Activated T-cell treated with anti-CD3 and anti-CD28 coated beads, Interleukin-2, amount 50 U/mL, for 72 hours (primary cell): ENCODE data around the gene ERGIC1. TPM values are rescaled to one million over a fixed set of nuclear protein-coding genes. Genes with fewer than 3 reads are reported as not detected.
A peak's percentile ranks its signal among the peaks of the same experiment; 100 is the strongest.
"Not testable (repeated sequence)": the region's sequence is repeated elsewhere in the genome, so short reads cannot be mapped to it uniquely, and the experiment has no call there.

ENCODE experiments used
- ATAC-seq, 2 donors: fragments of 150-1000 bp; cut with Tn5 transposase; replicated peaks in 1 of 2; 2 replicates each; pipeline ENCODE4 v1.10.0; 2021; ENCODE audit warnings: moderate library complexity in 2 of 2, mild to moderate bottlenecking in 1 of 2
- DNase-seq, 2 donors: peaks; one replicate each; pipeline ENCODE4 v3.0.0; 2021 to 2022; ENCODE audit warnings: mixed read lengths in 1 of 2
- H3K27ac Mint-ChIP-seq: one replicate; pipeline ENCODE4 v1.8.0; 2022; ENCODE audit warnings: mild to moderate bottlenecking, moderate library complexity, mixed read lengths
- H3K27me3 Mint-ChIP-seq: one replicate; pipeline ENCODE4 v1.8.0; 2022; ENCODE audit warnings: low read depth, mixed read lengths
- H3K36me3 Mint-ChIP-seq, 2 donors: one replicate each; pipeline ENCODE4 v1.8.0; 2022; ENCODE audit warnings: mixed read lengths in 2 of 2, mild to moderate bottlenecking in 1 of 2; ENCODE audit not compliant: insufficient read depth in 2 of 2
- H3K4me1 Mint-ChIP-seq: one replicate; pipeline ENCODE4 v1.8.0; 2022; ENCODE audit warnings: low read depth, mixed read lengths
- H3K4me3 Mint-ChIP-seq, 2 donors: one replicate each; pipeline ENCODE4 v1.8.0; 2022; ENCODE audit warnings: mild to moderate bottlenecking in 2 of 2, mixed read lengths in 2 of 2, moderate library complexity in 2 of 2
- H3K9me3 Mint-ChIP-seq, 2 donors: one replicate each; pipeline ENCODE4 v1.8.0; 2022; ENCODE audit warnings: mixed read lengths in 2 of 2
- total RNA-seq, 2 donors: library from RNA; stranded (reverse); gene quantifications; one replicate each; pipeline ENCODE4 v1.2.3, GENCODE V29; 2022

Gene ERGIC1
- total RNA-seq, 2 donors from 2014 or later: 66.3 to 69.3 TPM

DNA sequence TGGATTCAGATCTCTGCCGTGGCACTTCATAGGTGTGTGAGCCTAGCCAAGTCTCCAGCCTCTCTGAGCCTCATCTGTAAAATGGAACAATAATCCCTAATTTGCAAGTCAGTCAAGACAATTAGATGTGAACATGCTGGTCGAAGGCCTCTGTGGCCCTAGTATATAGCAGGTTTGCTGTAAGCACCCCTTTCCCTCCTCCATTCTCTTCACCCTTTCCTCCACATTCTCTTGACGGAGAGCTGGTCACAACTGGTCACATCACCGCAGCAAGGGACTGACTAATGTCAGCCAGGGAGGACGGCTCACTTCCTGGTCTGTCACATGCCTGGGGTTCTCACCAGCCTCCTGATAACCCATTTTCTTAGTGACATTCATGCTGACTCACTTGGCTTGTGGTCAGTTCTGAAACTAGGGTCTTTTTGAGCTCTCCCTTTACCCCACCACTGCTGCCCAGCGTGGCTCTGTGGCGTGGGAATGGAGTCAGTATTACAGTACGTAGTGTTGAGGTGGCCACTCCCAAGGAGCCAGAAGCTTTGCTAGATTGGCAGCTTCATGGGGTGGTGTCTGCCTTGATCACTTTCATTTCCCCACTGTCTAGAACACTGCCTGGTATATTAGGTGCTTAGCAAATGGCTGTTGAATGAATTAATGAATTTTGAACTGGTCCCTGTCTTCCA lies 47.8 kb downstream of the ERGIC1 start:
- Mint-ChIP-seq H3K27me3 (no peaks in the 10 kb centered on the region), H3K27ac (no peak overlapping the region), H3K4me1 (peaks cover 18% of the 10 kb centered on the region), H3K36me3 (peaks cover 2 to 4% of the 10 kb centered on the region in 2 donors), H3K9me3 (no peaks in the 10 kb centered on the region), H3K4me3 (no peak overlapping the region)
- peak; percentile 85 to 93 for ATAC-seq
- DNase-seq: peak; percentile 48 to 52

DNA sequence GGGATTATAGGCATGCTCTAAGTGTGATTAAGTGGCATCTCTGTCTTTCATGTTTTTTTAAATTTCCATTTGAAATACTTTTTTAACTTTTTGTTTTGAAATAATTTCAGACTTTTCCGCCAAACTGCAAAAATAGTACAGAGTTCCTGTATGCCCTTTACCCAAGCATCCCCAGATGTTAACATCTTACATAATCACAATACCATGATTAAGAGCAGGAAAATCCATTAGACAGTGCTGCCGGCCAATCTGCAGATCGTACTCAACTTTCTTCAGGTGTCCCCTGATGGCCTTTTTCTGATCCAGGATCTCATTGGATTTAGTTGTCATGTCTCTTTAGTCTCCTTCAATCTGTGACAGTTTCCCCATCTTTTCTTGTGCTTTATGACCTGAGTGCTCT lies 49.0 kb downstream of the ERGIC1 start:
- H3K27ac Mint-ChIP-seq: no peak overlapping the region
- no peak overlapping the region for H3K4me3 Mint-ChIP-seq
- no peaks in the 10 kb centered on the region for H3K9me3 Mint-ChIP-seq
- ATAC-seq: no peak
- no peaks in the 10 kb centered on the region for H3K27me3 Mint-ChIP-seq
- no peak for DNase-seq
- H3K4me1 Mint-ChIP-seq: peaks cover 18% of the 10 kb centered on the region
- H3K36me3 Mint-ChIP-seq: peaks cover 0 to 4% of the 10 kb centered on the region in 2 donors

DNA sequence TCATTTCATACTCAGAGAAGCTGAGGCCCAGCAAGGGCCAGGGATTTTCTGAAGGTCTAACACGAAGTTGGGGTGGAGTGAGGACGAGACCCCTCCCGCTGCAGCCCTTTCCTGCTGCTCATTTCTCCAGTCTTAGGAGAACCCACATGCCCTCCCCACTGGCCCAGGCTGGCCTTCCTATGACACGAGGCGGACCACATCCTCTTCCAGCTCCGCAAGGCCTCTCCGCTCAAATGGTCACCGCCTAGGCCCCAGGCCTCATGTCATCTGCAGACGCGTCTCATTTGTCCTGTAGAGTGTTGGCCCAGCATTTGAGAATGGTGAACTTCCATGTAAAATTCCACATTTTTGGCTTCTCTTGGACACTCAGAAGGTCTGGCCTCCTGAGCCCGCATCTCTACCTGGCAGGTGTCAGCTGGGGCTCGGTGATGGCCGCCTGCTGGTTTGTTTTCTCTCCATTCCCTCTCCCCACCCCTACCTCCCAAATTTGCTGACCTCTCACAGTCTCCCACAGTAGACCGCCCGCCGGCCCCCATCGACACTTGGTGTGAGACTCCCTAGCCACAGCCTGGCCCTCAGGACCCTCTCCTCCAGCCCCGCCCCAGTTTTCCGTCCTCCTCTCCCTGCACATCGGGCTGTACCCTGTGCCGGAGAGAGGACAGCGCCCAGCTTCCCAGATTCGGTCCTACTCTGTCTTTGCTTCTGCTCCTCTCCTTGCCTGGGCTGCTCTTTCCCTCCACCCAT lies 51.7 kb downstream of the ERGIC1 start:
- Mint-ChIP-seq H3K4me1 (peaks cover 14% of the 10 kb centered on the region), H3K27ac (no peak overlapping the region)
- no peak for ATAC-seq

DNA sequence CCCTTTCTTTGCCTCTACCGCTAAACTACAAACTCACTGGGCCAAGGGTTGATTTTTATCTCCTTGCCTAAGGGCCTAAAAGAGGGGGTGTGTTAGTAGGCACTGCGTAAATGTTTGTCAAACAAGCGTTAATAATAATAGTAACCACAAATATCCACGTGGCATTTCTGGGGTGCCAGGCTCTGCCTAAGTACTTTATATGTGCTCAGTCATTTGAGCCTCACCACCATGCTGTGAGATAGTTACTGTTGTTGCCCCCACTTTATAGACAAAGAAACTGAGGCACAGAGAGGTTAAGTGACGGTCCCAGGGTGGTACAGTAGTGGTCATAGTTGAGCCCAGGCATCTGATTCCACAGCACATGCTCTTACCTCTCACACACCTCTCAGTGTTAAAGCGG lies 52.4 kb downstream of the ERGIC1 start:
- no peaks in the 10 kb centered on the region for H3K9me3 Mint-ChIP-seq
- ATAC-seq: no peak
- H3K27ac Mint-ChIP-seq: no peak overlapping the region
- H3K27me3 Mint-ChIP-seq: no peaks in the 10 kb centered on the region
- no peak overlapping the region for H3K4me3 Mint-ChIP-seq
- H3K36me3 Mint-ChIP-seq: peaks cover 0 to 6% of the 10 kb centered on the region in 2 donors
- H3K4me1 Mint-ChIP-seq: peaks cover 12% of the 10 kb centered on the region
- DNase-seq: no peak

More for the DNA sequence above, 51.7 kb downstream of the ERGIC1 start:
- H3K36me3 Mint-ChIP-seq: peaks cover 0 to 6% of the 10 kb centered on the region in 2 donors
- no peaks in the 10 kb centered on the region for H3K27me3 Mint-ChIP-seq
- no peaks in the 10 kb centered on the region for H3K9me3 Mint-ChIP-seq
- no peak for DNase-seq
- no peak overlapping the region for H3K4me3 Mint-ChIP-seq

DNA sequence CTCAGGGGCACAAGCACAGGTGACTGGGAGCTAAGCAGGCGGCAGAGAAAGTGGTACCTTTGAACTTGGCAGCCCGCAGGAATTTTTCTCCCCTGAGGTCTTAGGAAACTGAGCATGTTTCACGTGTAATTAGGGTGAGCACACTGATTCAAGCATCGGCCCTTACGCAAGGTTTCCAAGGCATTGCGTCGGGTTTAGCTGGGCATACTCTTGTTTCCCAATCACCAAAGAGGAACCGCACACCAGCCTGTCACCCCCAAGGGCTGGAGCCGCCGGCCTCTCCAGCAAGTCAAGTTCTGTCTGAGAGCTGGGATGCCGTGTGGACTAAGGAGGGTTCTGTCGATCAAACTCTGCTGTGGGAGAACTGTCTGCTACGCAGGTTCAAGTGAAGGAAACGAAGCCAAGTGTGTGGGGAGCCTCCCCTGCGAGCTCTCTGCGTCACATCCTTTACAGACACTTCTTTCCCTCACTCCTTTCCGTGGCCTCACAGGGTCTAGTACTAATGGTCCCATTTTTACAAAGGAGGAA lies 53.0 kb downstream of the ERGIC1 start:
- Mint-ChIP-seq H3K4me1 (peaks cover 7% of the 10 kb centered on the region), H3K4me3 (no peak overlapping the region), H3K9me3 (no peaks in the 10 kb centered on the region), H3K36me3 (peaks cover 0 to 6% of the 10 kb centered on the region in 2 donors), H3K27me3 (no peaks in the 10 kb centered on the region), H3K27ac (no peak overlapping the region)
- DNase-seq (no peak), ATAC-seq (no peak)

DNA sequence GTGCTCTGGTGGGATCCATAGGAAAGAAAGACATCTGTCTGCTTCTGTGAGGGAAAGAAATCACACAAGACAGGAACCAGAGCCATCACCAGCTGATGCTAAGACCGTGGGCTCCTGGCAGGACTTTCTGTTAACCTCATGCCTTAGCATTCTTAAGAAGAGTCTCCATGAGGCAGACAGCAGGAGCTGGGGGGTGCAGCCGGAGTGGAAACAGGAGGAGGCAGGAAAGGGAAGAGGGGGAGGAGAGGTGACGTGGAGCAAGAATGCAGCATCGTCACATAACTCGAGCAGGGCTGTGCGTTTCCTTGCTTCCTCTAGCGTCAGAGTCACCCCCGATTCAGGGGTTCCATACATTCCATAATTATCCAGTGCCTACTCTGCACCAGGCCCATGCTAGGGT lies 53.6 kb downstream of the ERGIC1 start:
- Mint-ChIP-seq H3K36me3 (peaks cover 0 to 6% of the 10 kb centered on the region in 2 donors), H3K27ac (no peak overlapping the region)

DNA sequence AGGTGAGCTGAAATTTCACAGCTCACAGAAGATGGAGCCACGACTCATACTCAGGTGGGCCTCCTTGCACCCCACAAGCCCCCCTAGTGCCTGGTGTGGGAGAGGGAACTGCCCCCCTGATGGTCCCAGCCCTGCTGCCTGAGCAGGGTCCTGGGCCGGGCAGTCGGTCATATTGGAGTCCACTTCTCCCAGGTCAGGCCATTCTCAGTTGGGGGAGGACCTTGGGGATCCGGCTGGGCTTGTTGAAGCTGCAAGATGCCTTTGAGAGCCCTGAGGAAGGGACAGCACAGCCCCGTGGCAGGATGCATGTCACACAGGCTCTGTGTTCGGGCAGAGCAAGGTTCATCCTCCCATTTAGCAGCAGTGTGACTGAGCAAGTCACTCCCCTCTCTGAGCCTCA lies 56.6 kb downstream of the ERGIC1 start:
- Mint-ChIP-seq H3K27me3 (no peaks in the 10 kb centered on the region), H3K27ac (no peak overlapping the region), H3K36me3 (peaks cover 0 to 2% of the 10 kb centered on the region in 2 donors), H3K4me3 (no peak overlapping the region), H3K9me3 (no peaks in the 10 kb centered on the region), H3K4me1 (no peaks in the 10 kb centered on the region)
- DNase-seq: no peak
- no peak for ATAC-seq

More for the DNA sequence above, 53.6 kb downstream of the ERGIC1 start:
- Mint-ChIP-seq H3K4me1 (peaks cover under 1% of the 10 kb centered on the region), H3K9me3 (no peaks in the 10 kb centered on the region), H3K4me3 (no peak overlapping the region), H3K27me3 (no peaks in the 10 kb centered on the region)
- ATAC-seq (no peak), DNase-seq (no peak)

DNA sequence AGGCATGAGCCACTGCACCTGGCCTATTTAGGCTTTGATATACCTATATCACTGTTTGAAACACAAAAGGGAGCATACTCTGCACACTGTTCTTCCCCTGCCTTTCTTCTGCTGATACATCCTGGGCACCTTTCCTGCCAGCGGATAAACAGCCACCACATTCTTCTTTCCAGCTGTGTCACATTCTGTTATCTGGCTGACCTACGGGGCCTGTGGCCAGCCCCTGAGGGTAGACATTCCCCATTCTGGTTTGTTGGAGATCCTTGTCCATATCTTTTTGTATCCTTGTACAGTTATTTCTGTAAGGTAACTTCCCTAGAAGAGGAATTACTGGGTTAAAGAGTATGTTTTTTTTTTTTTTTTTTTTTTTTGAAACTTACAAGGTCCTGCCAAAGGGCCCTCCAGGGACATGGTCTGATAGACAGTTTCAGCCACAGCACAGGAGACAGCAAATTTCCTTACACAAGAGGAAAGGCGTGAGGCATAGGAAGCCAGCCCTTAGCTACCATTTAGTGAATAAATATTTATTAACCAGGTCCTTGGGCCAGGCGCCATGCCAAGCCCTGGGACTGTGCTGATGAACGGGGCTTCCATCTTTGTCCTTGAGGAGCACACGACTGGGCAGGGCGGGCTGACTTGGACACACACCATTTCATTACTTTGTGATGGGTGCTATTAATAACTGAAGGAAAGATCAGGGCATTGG lies 57.8 kb downstream of the ERGIC1 start:
- Mint-ChIP-seq H3K4me3 (no peak overlapping the region), H3K27me3 (no peaks in the 10 kb centered on the region), H3K27ac (no peak overlapping the region), H3K4me1 (peaks cover 2% of the 10 kb centered on the region), H3K9me3 (no peaks in the 10 kb centered on the region), H3K36me3 (peaks cover 0 to 2% of the 10 kb centered on the region in 2 donors)
- no peak for DNase-seq
- ATAC-seq: no peak

DNA sequence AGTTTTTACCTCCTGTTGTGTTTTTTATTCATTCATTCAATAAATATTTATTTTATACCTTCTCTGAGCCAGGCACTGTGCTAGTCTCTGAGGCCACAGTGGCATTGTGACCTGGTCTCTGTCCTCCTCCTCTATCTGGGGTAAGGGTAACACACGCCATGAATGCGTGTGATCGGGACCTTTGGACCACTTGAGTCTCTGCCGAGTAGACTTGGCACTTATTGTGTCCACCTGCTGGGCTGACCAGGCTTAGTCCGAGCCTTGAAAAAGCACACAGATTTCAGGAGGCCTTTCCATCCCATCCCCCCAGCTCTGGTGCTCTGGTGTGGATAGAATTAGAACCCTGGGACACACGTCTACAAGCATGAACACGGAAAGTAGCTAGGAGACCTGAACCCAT lies 58.7 kb downstream of the ERGIC1 start:
- Mint-ChIP-seq H3K9me3 (no peaks in the 10 kb centered on the region), H3K27me3 (no peaks in the 10 kb centered on the region), H3K27ac (no peak overlapping the region), H3K4me1 (peaks cover 5% of the 10 kb centered on the region), H3K4me3 (no peak overlapping the region), H3K36me3 (peaks cover 0 to 2% of the 10 kb centered on the region in 2 donors)
- ATAC-seq (no peak), DNase-seq (no peak)

DNA sequence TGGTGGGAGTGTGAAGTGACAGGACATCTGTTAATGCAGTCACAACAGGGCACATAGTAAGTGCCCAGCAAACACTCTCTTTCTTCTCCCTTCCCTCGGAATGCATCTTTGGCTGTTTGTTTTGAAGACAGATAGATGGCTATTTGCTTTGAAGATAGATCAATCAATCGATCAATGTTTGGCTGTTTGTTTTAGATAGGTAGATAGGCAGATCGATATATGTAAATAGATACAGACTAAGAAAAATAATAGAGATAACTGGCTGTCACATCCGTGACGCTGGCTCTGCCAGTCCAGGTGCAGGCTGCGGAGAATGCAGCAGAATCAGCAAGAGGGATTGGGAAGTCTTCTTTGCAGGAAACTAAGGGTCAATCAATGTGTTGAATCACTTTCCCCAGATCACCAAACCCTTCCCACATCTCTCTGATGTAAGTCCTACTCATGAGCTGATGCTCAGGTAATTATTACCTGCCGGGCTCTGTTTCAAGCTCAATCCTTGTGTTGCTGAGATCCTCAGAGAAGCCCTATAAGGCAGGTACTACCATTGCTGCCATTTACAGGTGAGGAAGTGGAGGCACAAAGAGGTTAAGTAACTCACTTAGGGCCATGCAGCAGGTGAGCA lies 60.8 kb downstream of the ERGIC1 start:
- no peak for DNase-seq
- no peak for ATAC-seq
- Mint-ChIP-seq H3K27me3 (no peaks in the 10 kb centered on the region), H3K9me3 (no peaks in the 10 kb centered on the region), H3K4me3 (no peak overlapping the region), H3K36me3 (no peaks in the 10 kb centered on the region), H3K27ac (no peak overlapping the region), H3K4me1 (peaks cover 5% of the 10 kb centered on the region)

DNA sequence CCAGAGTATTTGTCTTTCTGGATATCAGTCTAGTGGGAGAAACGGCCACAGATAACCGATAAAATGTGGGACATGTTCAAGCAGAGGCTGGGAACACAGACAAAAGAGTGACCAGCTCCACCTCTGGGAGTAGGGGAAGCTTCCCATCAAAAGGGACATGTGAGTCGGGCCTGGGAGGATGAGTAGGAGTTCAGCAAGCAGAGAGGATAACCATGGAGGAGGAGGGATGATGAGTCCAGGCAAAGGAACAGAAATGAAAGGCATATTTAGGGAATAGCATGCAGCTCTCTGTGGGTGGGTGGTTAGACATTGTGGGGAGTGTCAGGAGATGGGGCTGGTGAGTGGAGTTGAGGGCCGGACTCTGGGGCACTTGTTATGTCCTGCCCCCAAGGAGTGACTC lies 61.5 kb downstream of the ERGIC1 start:
- H3K27ac Mint-ChIP-seq: no peak overlapping the region
- no peak for ATAC-seq
- no peaks in the 10 kb centered on the region for H3K27me3 Mint-ChIP-seq
- H3K36me3 Mint-ChIP-seq: no peaks in the 10 kb centered on the region
- no peak for DNase-seq
- no peak overlapping the region for H3K4me3 Mint-ChIP-seq
- H3K9me3 Mint-ChIP-seq: no peaks in the 10 kb centered on the region
- peaks cover 5% of the 10 kb centered on the region for H3K4me1 Mint-ChIP-seq

DNA sequence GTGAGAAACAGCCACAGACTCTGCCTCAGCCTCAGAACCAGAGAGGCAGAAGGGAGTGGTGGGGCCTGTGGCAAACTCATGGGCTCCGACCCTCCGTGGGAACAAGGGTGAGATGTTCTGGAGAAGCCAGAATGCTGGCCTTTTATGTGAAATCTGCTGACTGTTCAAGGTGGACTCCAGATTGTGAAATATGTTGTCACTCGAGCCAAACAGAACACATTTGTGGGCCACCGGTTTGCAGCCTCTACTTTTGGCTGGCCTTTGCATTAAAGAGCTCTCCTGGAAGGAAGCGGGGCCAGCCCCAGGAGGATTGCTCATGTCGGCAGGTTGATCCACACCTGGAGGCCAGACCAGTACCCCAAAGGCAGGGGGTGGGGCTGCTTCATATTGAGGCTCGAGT lies 62.4 kb downstream of the ERGIC1 start:
- H3K4me1 Mint-ChIP-seq: peaks cover 5% of the 10 kb centered on the region
- H3K27ac Mint-ChIP-seq: no peak overlapping the region
- no peaks in the 10 kb centered on the region for H3K27me3 Mint-ChIP-seq
- H3K36me3 Mint-ChIP-seq: no peaks in the 10 kb centered on the region
- DNase-seq: no peak
- no peak overlapping the region for H3K4me3 Mint-ChIP-seq
- H3K9me3 Mint-ChIP-seq: no peaks in the 10 kb centered on the region
- ATAC-seq: no peak

DNA sequence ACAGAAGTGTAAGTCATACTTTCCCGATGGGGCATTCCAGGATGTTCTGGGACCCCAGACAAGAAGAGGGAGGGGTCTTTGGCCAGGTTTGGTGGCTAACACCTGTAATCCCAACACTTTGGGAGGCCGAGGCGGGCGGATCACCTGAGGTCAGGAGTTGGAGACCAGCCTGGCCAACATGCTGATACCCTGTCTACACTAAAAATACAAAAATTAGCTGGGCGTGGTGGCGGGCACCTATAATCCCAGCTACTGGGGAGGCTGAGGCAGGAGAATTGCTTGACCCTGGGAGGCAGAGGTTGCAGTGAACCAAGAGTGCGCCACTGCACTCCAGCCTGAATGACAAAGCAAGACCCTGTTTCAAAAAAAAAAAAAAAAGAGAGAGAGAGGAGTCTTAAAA lies 63.0 kb downstream of the ERGIC1 start:
- not testable (repeated sequence) for H3K9me3 Mint-ChIP-seq, H3K4me1 Mint-ChIP-seq, ATAC-seq, DNase-seq, H3K27me3 Mint-ChIP-seq, H3K36me3 Mint-ChIP-seq
- Mint-ChIP-seq H3K4me3 (peak overlapping the region; percentile 40 to 63), H3K27ac (peak overlapping the region; percentile 79)
